GM23338 (cell line): Measurements from ENCODE around the gene SLC2A14. TPM values are rescaled to one million over a fixed set of nuclear protein-coding genes. Genes with fewer than 3 reads are reported as not detected.

Experiments
- ATAC-seq: fragments of 200-7000 bp; cut with Tn5 transposase; 3 replicates; pipeline ENCODE4 v1.9.1; 2020
- DNase-seq: peaks from one replicate; pipeline ENCODE4 v3.0.0-alpha.2; 2015; ENCODE audit warnings: low spot score
- H2AFZ ChIP-seq: fragments of 200-600 bp; sonication (generic); 2 replicates; pipeline ENCODE4 v1.8.0; 2016; ENCODE audit warnings: antibody characterized with exemption, mild to moderate bottlenecking, moderate library complexity
- H3F3A ChIP-seq: fragments of 200-600 bp; sonication (generic); replicated peaks from 2 replicates; pipeline ENCODE4 v1.8.0; 2017; ENCODE audit warnings: antibody characterized with exemption, mixed run types, low read depth
- H3K27ac ChIP-seq: fragments of 200-600 bp; sonication (generic); 2 replicates; pipeline ENCODE4 v1.6.1; 2016; ENCODE audit warnings: low read depth
- H3K27me3 ChIP-seq: fragments of 200-600 bp; sonication (generic); 2 replicates; pipeline ENCODE4 v1.8.0; 2016; ENCODE audit warnings: mild to moderate bottlenecking, mixed run types, moderate library complexity; ENCODE audit not compliant: insufficient read depth
- H3K36me3 ChIP-seq: fragments of 200-600 bp; sonication (generic); 2 replicates; pipeline ENCODE4 v1.8.0; 2016; ENCODE audit warnings: mild to moderate bottlenecking; ENCODE audit not compliant: insufficient read depth
- H3K4me1 ChIP-seq: fragments of 200-600 bp; sonication (generic); 2 replicates; pipeline ENCODE4 v1.8.0; 2016; ENCODE audit warnings: mild to moderate bottlenecking, moderate library complexity; ENCODE audit not compliant: insufficient read depth
- H3K4me2 ChIP-seq: fragments of 200-600 bp; sonication (generic); 2 replicates; pipeline ENCODE4 v1.7.1; 2017; ENCODE audit warnings: mixed run types
- H3K4me3 ChIP-seq: fragments of 200-600 bp; sonication (generic); 2 replicates; pipeline ENCODE4 v1.6.1; 2016; ENCODE audit warnings: mixed run types
- H3K79me2 ChIP-seq: fragments of 200-600 bp; sonication (generic); replicated peaks from 2 replicates; pipeline ENCODE4 v1.8.0; 2017; ENCODE audit warnings: mild to moderate bottlenecking; ENCODE audit not compliant: insufficient read depth
- H3K9me2 ChIP-seq: fragments of 200-600 bp; sonication (generic); 2 replicates; pipeline ENCODE4 v1.8.0; 2017; ENCODE audit not compliant: insufficient read depth
- H4K20me1 ChIP-seq: fragments of 200-600 bp; sonication (generic); replicated peaks from 2 replicates; pipeline ENCODE4 v1.8.0; 2017; ENCODE audit warnings: mild to moderate bottlenecking; ENCODE audit not compliant: insufficient read depth
- H3K27ac Mint-ChIP-seq: 2 replicates; pipeline ENCODE4 v1.8.0; 2020; ENCODE audit warnings: inconsistent platforms, mild to moderate bottlenecking, moderate library complexity, mixed read lengths
- H3K27me3 Mint-ChIP-seq: 3 replicates; pipeline ENCODE4 v1.8.0; 2022; ENCODE audit warnings: low read depth, mild to moderate bottlenecking, moderate library complexity, mixed read lengths, inconsistent platforms; ENCODE audit not compliant: insufficient read depth, poor library complexity
- H3K36me3 Mint-ChIP-seq: 3 replicates; pipeline ENCODE4 v1.8.0; 2021; ENCODE audit warnings: low read depth, mild to moderate bottlenecking, inconsistent platforms, moderate library complexity, mixed read lengths
- H3K4me1 Mint-ChIP-seq: 3 replicates; pipeline ENCODE4 v1.8.0; 2020; ENCODE audit warnings: mild to moderate bottlenecking, inconsistent platforms, mixed read lengths
- H3K4me3 Mint-ChIP-seq: 3 replicates; pipeline ENCODE4 v1.8.0; 2021; ENCODE audit warnings: moderate library complexity, mild to moderate bottlenecking, inconsistent platforms, mixed read lengths
- H3K9me3 Mint-ChIP-seq: 3 replicates; pipeline ENCODE4 v1.8.0; 2020; ENCODE audit warnings: moderate library complexity, mild to moderate bottlenecking, inconsistent platforms, mixed read lengths
- JUNB ChIP-seq: IDR thresholded peaks from one replicate; pipeline ENCODE4 v1.6.1; 2016; ENCODE audit warnings: antibody characterized with exemption; ENCODE audit not compliant: unreplicated experiment
- NANOG ChIP-seq: IDR thresholded peaks from 2 replicates; pipeline ENCODE4 v1.6.1; 2016; ENCODE audit warnings: antibody characterized with exemption, borderline replicate concordance
- POLR2AphosphoS5 ChIP-seq: IDR thresholded peaks from 2 replicates; pipeline ENCODE4 v1.6.1; 2016; ENCODE audit warnings: antibody characterized with exemption, low read depth
- ZNF331 ChIP-seq: fragments of 250-450 bp; sonication (Bioruptor Pico); IDR thresholded peaks from 2 replicates; pipeline ENCODE4 v1.5.0; 2020; ENCODE audit warnings: low read depth, mild to moderate bottlenecking, moderate library complexity
- polyA plus RNA-seq: library from polyadenylated mRNA; unstranded; fragments of >200 nt; fragmentation: Nextera tagmentation; extraction: Ambion mirVana; gene quantifications from 2 replicates; pipeline ENCODE4 v1.2.1, GENCODE V29; 2016
- small RNA-seq: library from RNA; depleted of rRNA; stranded (forward); fragments of <200 nt; gene quantifications from one replicate; pipeline ENCODE3, GENCODE V24; 2014; ENCODE audit warnings: low replicate concordance
- total RNA-seq: library from RNA; depleted of rRNA; stranded (reverse); fragments of >200 nt; shearing (Covaris generic); gene quantifications from 2 replicates; pipeline ENCODE4 v1.2.3, GENCODE V29; 2014; rRNA removed

The SLC2A14 gene
- total and polyA plus RNA-seq, 2 experiments from 2014 or later = 6.8 to 31.5 TPM

DNA sequence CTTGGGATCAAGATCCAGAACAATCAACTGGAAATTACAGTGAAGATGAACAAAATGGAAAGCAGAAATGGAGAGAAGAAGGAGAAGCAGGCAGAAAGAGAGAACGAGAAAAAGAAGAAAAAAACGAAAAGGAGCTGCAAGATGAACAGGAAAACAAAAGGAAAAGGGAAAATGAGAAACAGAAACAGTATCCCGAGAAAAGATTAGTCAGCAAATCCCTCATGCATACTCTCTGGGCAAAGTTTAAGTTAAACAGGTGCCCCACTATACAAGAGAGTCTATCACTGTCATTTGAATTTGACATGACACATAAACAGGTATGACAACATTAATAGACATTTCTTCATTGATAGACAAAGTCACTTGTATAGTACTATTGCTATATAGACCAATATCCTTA, 102.7 kb downstream of the SLC2A14 start:
- Histone ChIP-seq H3K36me3 (no peaks in the 10 kb centered on the region), H3F3A (0 out of 2 replicates have a peak, but pooled peaks cover 5% of the 10 kb centered on the region), H3K79me2 (no peaks in the 10 kb centered on the region), H4K20me1 (no peaks in the 10 kb centered on the region), H2AFZ (0 out of 2 replicates have a peak overlapping the region, but pooled peaks have one; percentile 74), H3K4me1 (no peaks in the 10 kb centered on the region), H3K4me2 (no peak overlapping the region), H3K4me3 (no peak overlapping the region), H3K9me2 (no peaks in the 10 kb centered on the region), H3K27me3 (no peaks in the 10 kb centered on the region), H3K27ac (no peak overlapping the region)
- TF ChIP-seq POLR2AphosphoS5 (no peak), ZNF331 (CRISPR knock-in tag) (no peak), JUNB (no peak), NANOG (no peak)
- Mint-ChIP-seq H3K27me3 (peaks cover 5% of the 10 kb centered on the region), H3K4me3 (no peak overlapping the region), H3K36me3 (no peaks in the 10 kb centered on the region; the same call in 2 of the 3 replicates), H3K4me1 (peaks cover 3% of the 10 kb centered on the region), H3K9me3 (no peaks in the 10 kb centered on the region), H3K27ac (no peak overlapping the region)
- DNase-seq (no peak), ATAC-seq (no peak)

Small RNAs within 50 kb of the gene (small RNA-seq; reads per million reads assigned to genes)
- not detected for gene RF00019

Other genes starting within 250 kb of the SLC2A14 start
- gene APOBEC1, start 207.0 kb downstream of the SLC2A14 start, total RNA-seq = not detected in 2 replicates
- not detected in 2 replicates for gene APOBEC1, start 207.0 kb downstream of the SLC2A14 start, polyA plus RNA-seq
- 15.3 and 19.3 TPM in 2 replicates for gene GDF3, start 177.1 kb downstream of the SLC2A14 start, total RNA-seq
- 31.7 and 32.0 TPM in 2 replicates for gene GDF3, start 177.1 kb downstream of the SLC2A14 start, polyA plus RNA-seq
- 2.8 and 4.6 TPM in 2 replicates for gene DPPA3, start 161.5 kb downstream of the SLC2A14 start, total RNA-seq
- 5.0 and 5.4 TPM in 2 replicates for gene DPPA3, start 161.5 kb downstream of the SLC2A14 start, polyA plus RNA-seq
- not detected in 2 replicates for gene CLEC4C, start 125.5 kb downstream of the SLC2A14 start, total RNA-seq
- gene CLEC4C, start 125.5 kb downstream of the SLC2A14 start, polyA plus RNA-seq = not detected in 2 replicates
- not detected in 2 replicates for gene NANOGNB, start 107.7 kb downstream of the SLC2A14 start, total RNA-seq
- gene NANOGNB, start 107.7 kb downstream of the SLC2A14 start, polyA plus RNA-seq = not detected in 2 replicates
- 134 TPM in 2 replicates for gene NANOG, start 83.5 kb downstream of the SLC2A14 start, total RNA-seq
- 42.0 and 48.5 TPM in 2 replicates for gene NANOG, start 83.5 kb downstream of the SLC2A14 start, polyA plus RNA-seq
- 388 and 451 TPM in 2 replicates for gene SLC2A3, start 63.3 kb upstream of the SLC2A14 start, total RNA-seq
- gene SLC2A3, start 63.3 kb upstream of the SLC2A14 start, polyA plus RNA-seq = 199 and 208 TPM in 2 replicates
- 7.8 and 10.4 TPM in 2 replicates for gene FOXJ2, start 159.8 kb upstream of the SLC2A14 start, total RNA-seq
- gene FOXJ2, start 159.8 kb upstream of the SLC2A14 start, polyA plus RNA-seq = 4.1 and 4.9 TPM in 2 replicates
- gene C3AR1, start 193.4 kb upstream of the SLC2A14 start, total RNA-seq = not detected in 2 replicates
- not detected in 2 replicates for gene C3AR1, start 193.4 kb upstream of the SLC2A14 start, polyA plus RNA-seq
- 35.9 and 39.4 TPM in 2 replicates for gene NECAP1, start 209.4 kb upstream of the SLC2A14 start, total RNA-seq
- gene NECAP1, start 209.4 kb upstream of the SLC2A14 start, polyA plus RNA-seq = 18.6 and 19.3 TPM in 2 replicates